HG03108 (cell line): Measurements from ENCODE around the gene SMARCB1.

Experiments
- ATAC-seq: cut with Tn5 transposase; IDR thresholded peaks from one replicate; pipeline ENCODE4 v1.9.1; 2021; ENCODE audit warnings: moderate library complexity; ENCODE audit not compliant: unreplicated experiment

Gene SMARCB1

GRCh38 chr22:23874871-23875270 is 88.1 kb downstream of the SMARCB1 start:
- no peak for ATAC-seq

GRCh38 chr22:23875801-23876200 is 89.0 kb downstream of the SMARCB1 start:
- no peak for ATAC-seq

- ATAC-seq, result no peak
Observed at GRCh38 chr22:23877566-23877965, 90.8 kb downstream of the SMARCB1 start.

GRCh38 chr22:23878219-23878618 is 91.5 kb downstream of the SMARCB1 start:
- no peak for ATAC-seq

- ATAC-seq, result no peak
Observed at GRCh38 chr22:23882370-23882769, 95.6 kb downstream of the SMARCB1 start.

- ATAC-seq, result no peak
Observed at GRCh38 chr22:23883658-23884057, 96.9 kb downstream of the SMARCB1 start.

GRCh38 chr22:23884140-23884539 is 97.4 kb downstream of the SMARCB1 start:
- ATAC-seq, result no peak
